HCT116 (cell line): Measurements from ENCODE around the gene CALML6. TPM values are rescaled to one million over a fixed set of nuclear protein-coding genes. Genes with fewer than 3 reads are reported as not detected.

Experiments
- ATAC-seq: fragments of 200-7000 bp; cut with Tn5 transposase; 2 replicates; pipeline ENCODE4 v1.9.1; 2020; ENCODE audit warnings: mild to moderate bottlenecking, moderate library complexity
- BruUV-seq: library from RNA; stranded (reverse); fragments of 400-500 nt; replicated peaks from 2 replicates; lab custom pipeline; 2021; lab: Mats Ljungman, UMichigan
- CTCF ChIA-PET: fragments of 300-600 bp; sonication (Branson Sonifier 250); formaldehyde crosslinking; loops from one replicate; lab custom pipeline; 2021; ENCODE audit warnings: antibody characterized with exemption; lab: Charles Lee
- POLR2A ChIA-PET: fragments of 300-600, 350-600 bp; sonication (Branson Sonifier 250); formaldehyde crosslinking; loops from one replicate; lab custom pipeline; 2021; ENCODE audit warnings: antibody characterized with exemption; lab: Charles Lee
- RAD21 ChIA-PET, 2 experiments: fragments of 300-600 bp; sonication (Branson Sonifier 250); formaldehyde crosslinking; loops; one replicate each; lab custom pipeline; 2023; ENCODE audit warnings: low total read pairs in 2 of 2; ENCODE audit not compliant: uncharacterized antibody in 2 of 2, unreplicated experiment in 2 of 2, low non-redundant PET in 1 of 2; lab: Charles Lee
- DNase-seq: peaks from one replicate; pipeline ENCODE4 v3.0.0-alpha.2; 2010; ENCODE audit warnings: low read depth, low spot score
- H2AFZ ChIP-seq: fragments of 200-600 bp; shearing (Covaris generic), sonication (generic); 2 replicates; pipeline ENCODE4 v1.6.1; 2017; ENCODE audit warnings: low read depth, mixed run types, mixed read lengths, antibody characterized with exemption, low read length; ENCODE audit not compliant: poor library complexity, severe bottlenecking
- H3K27ac ChIP-seq: 2 replicates; pipeline ENCODE4 v1.5.1; 2012; ENCODE audit warnings: low read depth, low read length
- H3K27me3 ChIP-seq: fragments of 200-600 bp; sonication (generic); 2 replicates; pipeline ENCODE4 v1.6.1; 2016; ENCODE audit warnings: mixed run types, low read length, mixed read lengths; ENCODE audit not compliant: insufficient read depth
- H3K36me3 ChIP-seq, 2 experiments: fragments of 200-500 bp in 1 of 2; fragments of 200-600 bp in 1 of 2; sonication (Bioruptor generic) in 1 of 2; sonication (generic) in 1 of 2; 2 replicates each; pipeline versions ENCODE4 v1.5.1 to v1.6.1; 2014 to 2016; ENCODE audit warnings: low read length in 2 of 2, inconsistent platforms in 1 of 2, mixed read lengths in 1 of 2, mixed run types in 1 of 2; ENCODE audit not compliant: insufficient read depth in 2 of 2, control insufficient read depth in 1 of 2
- H3K4me1 ChIP-seq, 2 experiments: fragments of 200-600 bp in 1 of 2; sonication (generic) in 1 of 2; 2 replicates each; pipeline versions ENCODE4 v1.5.1 to v1.6.1; 2012 to 2017; ENCODE audit warnings: low read length in 2 of 2, inconsistent platforms in 1 of 2, mild to moderate bottlenecking in 1 of 2, mixed read lengths in 1 of 2, mixed run types in 1 of 2, moderate library complexity in 1 of 2; ENCODE audit not compliant: insufficient read depth in 2 of 2, control insufficient read depth in 1 of 2
- H3K4me2 ChIP-seq: fragments of 200-600 bp; sonication (generic); 2 replicates; pipeline ENCODE4 v1.6.1; 2017; ENCODE audit warnings: mixed run types, low read length, mixed read lengths
- H3K4me3 ChIP-seq, 2 experiments: fragments of 200-600 bp in 1 of 2; sonication (generic) in 1 of 2; replicated peaks in 1 of 2; 2 replicates each; pipeline ENCODE4 v1.5.1; 2011 to 2016; ENCODE audit warnings: low read length in 2 of 2, control low read depth in 1 of 2, low read depth in 1 of 2, mild to moderate bottlenecking in 1 of 2, mixed read lengths in 1 of 2, mixed run types in 1 of 2
- H3K79me2 ChIP-seq: fragments of 200-600 bp; sonication (generic); 2 replicates; pipeline ENCODE4 v1.6.1; 2017; ENCODE audit warnings: mild to moderate bottlenecking, mixed run types, low read length, moderate library complexity, mixed read lengths; ENCODE audit not compliant: insufficient read depth
- H3K9ac ChIP-seq: fragments of 200-600 bp; sonication (generic); 2 replicates; pipeline ENCODE4 v1.6.1; 2016; ENCODE audit warnings: low read length, mixed read lengths
- H3K9me2 ChIP-seq: fragments of 200-600 bp; sonication (generic), shearing (Covaris generic); 2 replicates; pipeline ENCODE4 v1.6.1; 2017; ENCODE audit warnings: mixed run types, mild to moderate bottlenecking, moderate library complexity; ENCODE audit not compliant: insufficient read depth
- H3K9me3 ChIP-seq, 2 experiments: fragments of 200-500 bp in 1 of 2; fragments of 200-600 bp in 1 of 2; sonication (Bioruptor generic) in 1 of 2; sonication (generic) in 1 of 2; 2 replicates each; pipeline ENCODE4 v1.6.1; 2014 to 2017; ENCODE audit warnings: low read length in 2 of 2, mixed read lengths in 2 of 2, inconsistent platforms in 1 of 2, low read depth in 1 of 2, mild to moderate bottlenecking in 1 of 2, mixed run types in 1 of 2, moderate library complexity in 1 of 2; ENCODE audit not compliant: control insufficient read depth in 1 of 2, insufficient read depth in 1 of 2
- H4K20me1 ChIP-seq: fragments of 200-600 bp; sonication (generic), shearing (Covaris generic); 2 replicates; pipeline ENCODE4 v1.6.1; 2017; ENCODE audit warnings: mixed run types, mild to moderate bottlenecking, moderate library complexity; ENCODE audit not compliant: insufficient read depth
- ATF3 ChIP-seq: IDR thresholded peaks from 2 replicates; pipeline ENCODE4 v1.6.1; 2012
- CEBPB ChIP-seq: IDR thresholded peaks from 2 replicates; pipeline ENCODE4 v1.6.1; 2012; ENCODE audit warnings: low read depth
- EGR1 ChIP-seq: IDR thresholded peaks from 2 replicates; pipeline ENCODE4 v1.6.1; 2012; ENCODE audit warnings: low read depth
- ELF1 ChIP-seq: IDR thresholded peaks from 2 replicates; pipeline ENCODE4 v1.6.1; 2012; ENCODE audit warnings: low read depth, borderline replicate concordance
- EZH2 ChIP-seq: fragments of 200-600 bp; sonication (generic); IDR thresholded peaks from 2 replicates; pipeline ENCODE4 v1.6.1; 2017; ENCODE audit warnings: antibody characterized with exemption, mixed run types
- EZH2phosphoT487 ChIP-seq: fragments of 200-600 bp; IDR thresholded peaks from 2 replicates; pipeline ENCODE4 v1.6.1; 2018; ENCODE audit warnings: antibody characterized with exemption, borderline replicate concordance
- FOSL1 ChIP-seq: IDR thresholded peaks from 2 replicates; pipeline ENCODE4 v1.6.1; 2012; ENCODE audit warnings: low read depth
- MAX ChIP-seq: IDR thresholded peaks from 2 replicates; pipeline ENCODE4 v1.6.1; 2012
- POLR2A ChIP-seq: IDR thresholded peaks from 2 replicates; pipeline ENCODE4 v1.7.0; 2011; ENCODE audit warnings: borderline replicate concordance; ENCODE audit not compliant: insufficient read depth, insufficient read length; ENCODE audit errors: extremely low read depth
- POLR2AphosphoS5 ChIP-seq: IDR thresholded peaks from 2 replicates; pipeline ENCODE4 v1.6.1; 2011; ENCODE audit warnings: mild to moderate bottlenecking, low read depth, low read length, moderate library complexity
- REST ChIP-seq: IDR thresholded peaks from 2 replicates; pipeline ENCODE4 v1.6.1; 2012; ENCODE audit warnings: low read depth
- SIN3A ChIP-seq: IDR thresholded peaks from 2 replicates; pipeline ENCODE4 v1.6.1; 2012; ENCODE audit warnings: low read depth
- SRF ChIP-seq: IDR thresholded peaks from 2 replicates; pipeline ENCODE4 v1.6.1; 2012; ENCODE audit warnings: low read depth
- TCF7L2 ChIP-seq: IDR thresholded peaks from 2 replicates; pipeline ENCODE4 v1.7.0; 2011; ENCODE audit warnings: borderline replicate concordance, inconsistent platforms; ENCODE audit not compliant: insufficient read depth, insufficient read length; ENCODE audit errors: extremely low read depth
- YY1 ChIP-seq: IDR thresholded peaks from 2 replicates; pipeline ENCODE4 v1.6.1; 2011; ENCODE audit warnings: low read length, low read depth, moderate library complexity, mild to moderate bottlenecking; ENCODE audit not compliant: insufficient replicate concordance; ENCODE audit errors: extremely low read depth
- ZBTB33 ChIP-seq: IDR thresholded peaks from 2 replicates; pipeline ENCODE4 v1.6.1; 2011; ENCODE audit warnings: mild to moderate bottlenecking, low read length, moderate library complexity; ENCODE audit not compliant: insufficient replicate concordance; ENCODE audit errors: extremely low read depth
- ZNF274 ChIP-seq: fragments of 200-500 bp; sonication (Bioruptor generic); IDR thresholded peaks from 2 replicates; pipeline ENCODE4 v1.6.1; 2014; ENCODE audit warnings: mild to moderate bottlenecking, low read depth, low read length, inconsistent platforms
- intact Hi-C: fragments of 100-400 bp; cut with micrococcal nuclease; formaldehyde crosslinking; loops from 2 replicates; pipeline ENCODE4 v1.10.0; 2022
- total RNA-seq: library from RNA; stranded (reverse); gene quantifications from one replicate; pipeline ENCODE4 v1.2.1, GENCODE V29; 2021; ENCODE audit not compliant: unreplicated experiment

The CALML6 gene
- total RNA-seq, 1 experiment from 2014 or later: 2.3 TPM

GRCh38 chr1:1869469-1869868, 45.6 kb upstream of the CALML6 start:
- H3K9ac ChIP-seq: no peak overlapping the region
- ATAC-seq (no peak), DNase-seq (no peak)
- no peaks in the 10 kb centered on the region for H3K9me3 ChIP-seq
- TF ChIP-seq POLR2A (no peak), ELF1 (no peak), ZNF274 (no peak), MAX (no peak), EZH2 (no peak), EZH2phosphoT487 (no peak), REST (no peak), SIN3A (no peak), POLR2AphosphoS5 (no peak), ATF3 (no peak), CEBPB (no peak), TCF7L2 (no peak), ZBTB33 (no peak), SRF (no peak), FOSL1 (no peak), EGR1 (no peak), YY1 (no peak)
- H3K4me3 ChIP-seq: no peak overlapping the region
- POLR2A ChIA-PET: interaction anchor here (0.7 kb wide), 1 partner anchor 13 kb away, joined by 4 read pairs; no protein-coding TSS in a partner anchor
- intact Hi-C loops: no loop called here
- RAD21 ChIA-PET: no interaction called here
- BruUV-seq: no TSS peak
- no peak overlapping the region for H2AFZ ChIP-seq
- no peaks in the 10 kb centered on the region for H3K27me3 ChIP-seq
- CTCF ChIA-PET: no interaction called here
- H3K36me3 ChIP-seq: peaks cover 2 to 20% of the 10 kb centered on the region in 2 experiments; a peak in 1 of 4 replicates
- H3K79me2 ChIP-seq: peaks cover 98% of the 10 kb centered on the region
- H4K20me1 ChIP-seq: peaks cover 31% of the 10 kb centered on the region
- H3K4me2 ChIP-seq: no peak overlapping the region
- no peaks in the 10 kb centered on the region for H3K9me2 ChIP-seq
- H3K4me1 ChIP-seq: peaks cover 0 to 5% of the 10 kb centered on the region in 2 experiments; a peak in 2 of 4 replicates
- no peak overlapping the region for H3K27ac ChIP-seq
